Common myeloid progenitor, CD34-positive (primary cell): Measurements from ENCODE around the gene NKAIN2.
"Not testable (repeated sequence)": the region's sequence is repeated elsewhere in the genome, so short reads cannot be mapped to it uniquely, and the experiment has no call there.

Experiments
- CTCF ChIA-PET: fragments of 350-600 bp; sonication (Branson Sonifier 250); formaldehyde crosslinking; loops from one replicate; lab custom pipeline; 2021; ENCODE audit warnings: antibody characterized with exemption; lab: Charles Lee
- POLR2A ChIA-PET: fragments of 350-600 bp; sonication (Branson Sonifier 250); formaldehyde crosslinking; loops from one replicate; lab custom pipeline; 2021; ENCODE audit warnings: antibody characterized with exemption; lab: Charles Lee
- DNase-seq, 3 donors: peaks; one replicate each; pipeline versions ENCODE4 v3.0.0 to v3.0.0-alpha.2; 2013
- H3K27ac ChIP-seq, 2 experiments: 1 replicate in 1 of 2; 2 replicates in 1 of 2; pipeline ENCODE4 v1.7.0; 2013; ENCODE audit warnings: inconsistent platforms in 2 of 2, low read length in 2 of 2, mild to moderate bottlenecking in 2 of 2, low read depth in 1 of 2, moderate library complexity in 1 of 2; ENCODE audit not compliant: severe bottlenecking in 2 of 2, insufficient read depth in 1 of 2, poor library complexity in 1 of 2
- H3K27me3 ChIP-seq, 5 experiments: replicated peaks in 2 of 5; 1 replicate in 3 of 5; 2 replicates in 2 of 5; pipeline versions ENCODE4 v1.6.1 to v1.7.0; 2013; ENCODE audit warnings: low read length in 4 of 5, mild to moderate bottlenecking in 2 of 5, moderate library complexity in 2 of 5, inconsistent platforms in 1 of 5; ENCODE audit not compliant: insufficient read depth in 5 of 5, control insufficient read depth in 4 of 5
- H3K36me3 ChIP-seq, 4 experiments: 1 replicate in 2 of 4; 2 replicates in 2 of 4; pipeline versions ENCODE4 v1.6.1 to v1.7.0; 2013; ENCODE audit warnings: low read length in 3 of 4, control low read depth in 1 of 4, mild to moderate bottlenecking in 1 of 4; ENCODE audit not compliant: control insufficient read depth in 4 of 4, insufficient read depth in 4 of 4
- H3K4me1 ChIP-seq, 4 experiments: 1 replicate in 3 of 4; 2 replicates in 1 of 4; pipeline versions ENCODE4 v1.6.1 to v1.7.1; 2013; ENCODE audit warnings: low read length in 3 of 4, mild to moderate bottlenecking in 3 of 4, control low read depth in 1 of 4, inconsistent platforms in 1 of 4, moderate library complexity in 1 of 4; ENCODE audit not compliant: control insufficient read depth in 4 of 4, insufficient read depth in 4 of 4; ENCODE audit errors: control extremely low read depth in 1 of 4
- H3K4me3 ChIP-seq, 7 experiments: 1 replicate in 4 of 7; 2 replicates in 3 of 7; pipeline versions ENCODE4 v1.5.1 to v1.7.0; 2013; ENCODE audit warnings: mild to moderate bottlenecking in 7 of 7, low read length in 6 of 7, moderate library complexity in 6 of 7, inconsistent platforms in 2 of 7, low read depth in 2 of 7, control low read depth in 1 of 7; ENCODE audit not compliant: insufficient read depth in 4 of 7, control insufficient read depth in 1 of 7; ENCODE audit errors: extremely low read depth in 1 of 7
- H3K9me3 ChIP-seq, 5 experiments: 1 replicate in 4 of 5; 2 replicates in 1 of 5; pipeline versions ENCODE4 v1.6.1 to v1.7.1; 2013; ENCODE audit warnings: low read length in 4 of 5, mild to moderate bottlenecking in 2 of 5, inconsistent platforms in 1 of 5, low read depth in 1 of 5, moderate library complexity in 1 of 5; ENCODE audit not compliant: control insufficient read depth in 4 of 5, insufficient read depth in 2 of 5; ENCODE audit errors: control extremely low read depth in 1 of 5
- WGBS: methylation state at CpG from one replicate; pipeline ENCODE4 v1.1.5; 2013; ENCODE audit not compliant: insufficient coverage; 5-methylcytosine and 5-hydroxymethylcytosine counted together

NKAIN2 gene

DNA sequence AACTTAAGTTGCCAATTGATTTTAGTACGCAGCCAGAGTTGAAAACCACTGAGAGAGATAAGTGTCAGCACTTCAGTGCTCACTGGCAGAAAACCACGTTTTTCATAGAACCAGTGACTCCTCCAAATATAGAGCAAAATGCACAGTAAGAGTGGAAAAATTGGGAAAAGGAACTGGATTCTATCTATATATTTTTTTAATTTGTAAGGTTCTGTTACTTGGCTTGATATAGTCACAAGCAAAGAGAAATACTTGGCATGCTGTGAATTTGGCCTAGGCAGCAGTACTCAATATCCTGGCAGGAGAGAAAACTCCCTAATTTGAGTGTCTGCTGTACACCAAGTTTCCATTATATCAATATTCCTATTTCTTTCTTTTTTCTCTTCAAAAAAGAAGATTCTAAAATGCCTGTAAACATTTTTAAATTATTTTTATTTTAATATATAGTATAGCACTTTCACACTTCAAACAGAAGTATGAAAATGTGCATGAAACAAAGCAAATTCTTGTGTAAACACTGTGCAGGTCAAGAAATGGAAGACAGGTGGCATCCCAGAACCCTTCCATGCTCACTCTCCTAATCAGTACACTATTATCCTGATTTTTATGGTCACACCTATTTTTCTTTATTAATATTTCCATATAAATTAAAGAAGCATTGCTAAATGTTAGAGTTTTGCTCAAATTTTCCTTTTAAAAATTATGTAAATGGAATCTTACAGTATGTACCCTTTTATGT lies 596.8 kb downstream of the NKAIN2 start:
- H3K4me1 ChIP-seq: no peaks in the 10 kb centered on the region
- H3K9me3 ChIP-seq: no peaks in the 10 kb centered on the region
- no peak for DNase-seq
- H3K27me3 ChIP-seq: no peaks in the 10 kb centered on the region
- 100% methylated on average over 1 of the region's 2 CpGs for WGBS
- ChIA-PET CTCF (no interaction called here), POLR2A (no interaction called here)
- no peak overlapping the region for H3K27ac ChIP-seq
- H3K4me3 ChIP-seq: no peak overlapping the region
- no peaks in the 10 kb centered on the region for H3K36me3 ChIP-seq

- no CpG with 5 or more reads among the region's 4 CpGs for WGBS
- DNase-seq, H3K36me3 ChIP-seq, H3K27ac ChIP-seq, H3K9me3 ChIP-seq, H3K4me3 ChIP-seq, H3K27me3 ChIP-seq, POLR2A ChIA-PET, CTCF ChIA-PET, H3K4me1 ChIP-seq: not testable (repeated sequence)
Measured at GRCh38 chr6:124410425-124410824, 606.8 kb downstream of the NKAIN2 start.

DNA sequence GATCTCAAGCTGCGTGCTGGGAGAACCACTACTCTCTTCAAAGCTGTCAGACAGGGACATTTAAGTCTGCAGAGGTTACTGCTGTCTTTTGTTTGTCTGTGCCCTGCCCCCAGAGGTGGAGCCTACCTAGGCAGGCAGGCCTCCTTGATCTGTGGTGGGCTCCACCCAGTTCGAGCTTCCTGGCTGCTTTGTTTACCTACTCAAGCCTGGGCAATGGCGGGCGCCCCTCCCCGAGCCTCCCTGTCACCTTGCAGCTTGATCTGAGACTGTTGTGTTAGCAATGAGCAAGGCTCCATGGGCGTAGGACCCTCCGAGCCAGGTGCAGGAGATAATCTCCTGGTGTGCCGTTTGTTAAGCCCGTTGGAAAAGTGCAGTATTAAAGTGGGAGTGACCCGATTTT lies 609.0 kb downstream of the NKAIN2 start:
- CTCF ChIA-PET, H3K36me3 ChIP-seq: not testable (repeated sequence)

GRCh38 chr6:124420116-124420840 lies 616.6 kb downstream of the NKAIN2 start:
- Histone ChIP-seq H3K27me3 (no peaks in the 10 kb centered on the region), H3K4me1 (no peaks in the 10 kb centered on the region), H3K27ac (no peak overlapping the region), H3K4me3 (no peak overlapping the region), H3K36me3 (no peaks in the 10 kb centered on the region), H3K9me3 (peaks cover 0 to 7% (median 0%) of the 10 kb centered on the region in 5 experiments)
- no CpG with 5 or more reads among the region's 4 CpGs for WGBS
- POLR2A ChIA-PET: no interaction called here
- no peak for DNase-seq
- CTCF ChIA-PET: interaction anchor here (0.6 kb wide), 1 partner anchor 36 kb away, joined by 5 read pairs; no protein-coding TSS in a partner anchor

More for the DNA sequence above, 609.0 kb downstream of the NKAIN2 start:
- H3K4me1 ChIP-seq, H3K9me3 ChIP-seq, H3K27me3 ChIP-seq, H3K27ac ChIP-seq, H3K4me3 ChIP-seq, DNase-seq, POLR2A ChIA-PET: not testable (repeated sequence)
- 100% methylated on average over 2 of the region's 10 CpGs for WGBS

DNA sequence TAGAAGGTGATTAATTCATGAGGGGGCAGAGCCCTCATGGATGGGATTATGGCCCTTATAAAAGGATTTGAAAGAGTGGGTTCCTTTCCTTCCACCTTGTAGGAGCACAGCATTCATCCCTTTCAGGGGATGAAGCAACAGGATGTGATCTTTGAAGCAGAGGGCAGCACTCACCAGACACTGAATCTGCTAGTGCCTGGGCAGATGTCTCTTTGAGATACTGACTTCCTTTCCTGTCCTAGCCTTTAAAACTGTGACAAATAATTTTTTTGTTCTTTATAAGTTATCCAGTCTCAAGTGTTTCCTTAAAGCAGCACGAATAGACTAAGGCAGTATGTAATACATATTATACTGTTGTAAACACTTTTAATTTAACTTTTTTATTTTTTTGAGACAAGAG lies 620.0 kb downstream of the NKAIN2 start:
- no peak overlapping the region for H3K4me3 ChIP-seq
- H3K27ac ChIP-seq: no peak overlapping the region
- no CpG with 5 or more reads among the region's 1 CpG for WGBS
- no peaks in the 10 kb centered on the region for H3K36me3 ChIP-seq
- H3K27me3 ChIP-seq: no peaks in the 10 kb centered on the region
- ChIA-PET CTCF (no interaction called here), POLR2A (no interaction called here)
- peaks cover 0 to 2% (median 0%) of the 10 kb centered on the region in 5 experiments for H3K9me3 ChIP-seq
- DNase-seq: peak in 2 of 3 donors; percentile 41 to 61
- H3K4me1 ChIP-seq: no peaks in the 10 kb centered on the region

GRCh38 chr6:124430740-124431318 lies 627.2 kb downstream of the NKAIN2 start:
- H3K4me3 ChIP-seq: no peak overlapping the region
- DNase-seq: no peak
- H3K36me3 ChIP-seq: no peaks in the 10 kb centered on the region
- ChIA-PET CTCF (no interaction called here), POLR2A (no interaction called here)
- WGBS: 100% methylated on average over 7 of the region's 7 CpGs
- H3K4me1 ChIP-seq: no peaks in the 10 kb centered on the region
- H3K27me3 ChIP-seq: no peaks in the 10 kb centered on the region
- no peak overlapping the region for H3K27ac ChIP-seq
- H3K9me3 ChIP-seq: no peaks in the 10 kb centered on the region

GRCh38 chr6:124432620-124433019 lies 629.0 kb downstream of the NKAIN2 start:
- Histone ChIP-seq H3K9me3 (no peaks in the 10 kb centered on the region), H3K4me1 (no peaks in the 10 kb centered on the region), H3K27me3 (no peaks in the 10 kb centered on the region), H3K4me3 (no peak overlapping the region), H3K27ac (no peak overlapping the region), H3K36me3 (no peaks in the 10 kb centered on the region)
- ChIA-PET POLR2A (no interaction called here), CTCF (no interaction called here)
- DNase-seq: peak in 2 of 3 donors; percentile 13 to 21
- WGBS: 100% methylated on average over 1 of the region's 1 CpG
